ENCODE data around the gene PRDM15.

The PRDM15 gene

GRCh38 chr21:41825881-41826280, 53.3 kb downstream of the PRDM15 start:
- no peak for TF ChIP-seq CTCF (conservative IDR thresholded peaks at IDR 0.05; ENCODE audit: low read depth, low read length)
- DNase-seq (ENCODE audit: low read depth), result no peak
- no peak overlapping the region for H3K4me3 ChIP-seq (ENCODE audit: low read length)

GRCh38 chr21:41825216-41825615, 53.9 kb downstream of the PRDM15 start:
- no peak for TF ChIP-seq CTCF (conservative IDR thresholded peaks at IDR 0.05; ENCODE audit: low read depth, low read length)
- no peak for DNase-seq (ENCODE audit: low read depth)
- no peak overlapping the region for H3K4me3 ChIP-seq (ENCODE audit: low read length)

GRCh38 chr21:41824466-41825207, 54.5 kb downstream of the PRDM15 start:
- no peak for DNase-seq (ENCODE audit: low read depth)
- TF ChIP-seq CTCF (conservative IDR thresholded peaks at IDR 0.05; ENCODE audit: low read depth, low read length), result no peak
- H3K4me3 ChIP-seq (ENCODE audit: low read length), result no peak overlapping the region

- no peak for DNase-seq (ENCODE audit: low read depth)
- TF ChIP-seq CTCF (conservative IDR thresholded peaks at IDR 0.05; ENCODE audit: low read depth, low read length), result no peak
- no peak overlapping the region for H3K4me3 ChIP-seq (ENCODE audit: low read length)
Measured at GRCh38 chr21:41823906-41824305, 55.2 kb downstream of the PRDM15 start.

- no peak for DNase-seq (ENCODE audit: low read depth)
- no peak overlapping the region for H3K4me3 ChIP-seq (ENCODE audit: low read length)
- TF ChIP-seq CTCF (conservative IDR thresholded peaks at IDR 0.05; ENCODE audit: low read depth, low read length), result no peak
Measured at GRCh38 chr21:41823166-41823565, 56.0 kb downstream of the PRDM15 start.

GRCh38 chr21:41821756-41822431, 57.2 kb downstream of the PRDM15 start:
- TF ChIP-seq CTCF (conservative IDR thresholded peaks at IDR 0.05; ENCODE audit: low read depth, low read length), result no peak

More at GRCh38 chr21:41821756-41822431, 57.2 kb downstream of the PRDM15 start:
- no peak overlapping the region for H3K4me3 ChIP-seq (ENCODE audit: low read length)
- DNase-seq (ENCODE audit: low read depth), result no peak

All from retinal pigment epithelial cell (primary cell).